ENCODE results near the gene VCAN.
"Not testable (repeated sequence)": the region's sequence is repeated elsewhere in the genome, so short reads cannot be mapped to it uniquely, and the experiment has no call there.

VCAN gene

DNA sequence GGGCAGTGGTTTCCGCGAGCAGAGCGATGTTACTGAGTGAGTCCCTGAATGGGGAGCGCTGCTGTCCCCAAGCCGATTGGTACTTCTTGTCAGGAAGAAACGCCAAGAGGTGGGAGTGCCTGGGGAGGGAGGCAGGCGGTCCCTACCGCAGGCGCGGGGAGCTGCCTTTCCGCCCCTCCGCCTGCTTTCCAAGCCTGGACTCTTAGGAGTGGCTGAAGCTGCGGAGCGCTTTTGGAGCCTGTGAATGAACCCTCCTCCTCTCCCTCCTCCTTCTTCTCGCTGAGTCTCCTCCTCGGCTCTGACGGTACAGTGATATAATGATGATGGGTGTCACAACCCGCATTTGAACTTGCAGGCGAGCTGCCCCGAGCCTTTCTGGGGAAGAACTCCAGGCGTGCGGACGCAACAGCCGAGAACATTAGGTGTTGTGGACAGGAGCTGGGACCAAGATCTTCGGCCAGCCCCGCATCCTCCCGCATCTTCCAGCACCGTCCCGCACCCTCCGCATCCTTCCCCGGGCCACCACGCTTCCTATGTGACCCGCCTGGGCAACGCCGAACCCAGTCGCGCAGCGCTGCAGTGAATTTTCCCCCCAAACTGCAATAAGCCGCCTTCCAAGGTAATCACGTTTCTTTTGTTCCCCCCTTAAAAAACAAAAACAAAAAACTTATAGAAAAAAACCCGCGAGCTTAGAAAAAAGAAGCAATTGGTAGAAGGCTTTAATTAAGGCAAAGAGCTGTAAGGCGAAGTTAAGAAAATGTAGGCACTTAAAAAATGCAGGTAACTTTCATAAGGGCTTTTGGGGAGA, at the start of gene VCAN:
Gene VCAN (plus strand): TSS at position 340 of the 808 bp plus-strand sequence. CDS start 11,775 bp downstream, outside the sequence.
- DNase-seq (ENCODE audit: low read depth): no peak

DNA sequence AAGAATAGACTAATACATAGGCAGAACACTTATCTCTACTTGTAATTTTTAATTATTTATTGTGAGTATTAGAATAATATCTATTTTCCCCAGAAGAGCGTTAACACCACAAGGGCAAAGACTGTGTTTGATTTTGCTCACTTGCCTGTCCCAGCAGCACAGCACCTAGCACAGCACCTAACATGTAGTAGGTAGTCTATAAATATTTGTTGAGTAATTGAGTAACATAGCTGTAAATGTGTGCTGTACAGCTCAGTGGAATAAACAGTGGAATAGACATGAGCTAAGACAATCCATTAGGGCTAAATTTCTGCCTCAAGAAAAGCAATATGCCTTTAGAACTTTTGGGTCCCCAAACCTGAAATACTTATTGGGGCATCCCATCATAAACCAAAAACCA, 49.3 kb upstream of the VCAN start:
- DNase-seq (ENCODE audit: low read depth): no peak

DNA sequence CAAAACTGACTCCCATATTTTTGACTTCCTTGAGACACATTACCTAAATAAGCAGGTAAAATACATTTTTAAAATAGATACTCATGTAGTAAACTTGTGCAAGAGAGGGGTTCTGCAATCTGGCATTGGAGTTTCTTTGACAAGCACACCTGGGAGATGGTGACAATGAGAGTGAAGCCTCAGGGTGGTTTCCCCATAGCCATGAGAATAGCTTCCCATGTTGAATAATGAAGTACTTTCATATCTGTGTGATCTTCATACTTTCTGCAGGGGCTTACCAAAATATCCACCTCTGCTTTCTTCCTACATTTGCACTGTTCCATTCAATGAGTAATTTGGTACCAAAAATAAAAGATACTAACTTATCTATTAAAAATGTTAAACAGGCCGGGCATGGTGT, 44.7 kb upstream of the VCAN start:
- DNase-seq (ENCODE audit: low read depth): no peak

DNA sequence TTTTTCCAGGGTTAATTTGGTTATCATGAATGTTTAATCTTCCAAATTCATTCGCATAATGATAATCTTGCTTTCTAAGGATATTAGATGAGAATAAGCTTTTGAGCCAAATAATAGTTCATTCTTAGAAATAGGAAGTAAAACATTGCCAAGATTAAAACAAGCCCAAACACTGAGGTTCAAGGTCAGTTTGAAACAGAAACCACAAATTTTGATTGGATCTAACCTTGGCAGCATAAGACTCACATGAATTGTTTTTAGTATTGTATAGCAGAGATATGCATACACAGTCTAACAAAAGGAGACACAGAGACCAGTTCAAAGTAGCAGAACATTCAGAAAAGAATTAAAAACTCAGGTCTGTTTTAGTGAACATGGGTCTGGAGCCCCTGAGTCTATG, 43.4 kb upstream of the VCAN start:
- no peak for DNase-seq (ENCODE audit: low read depth)

- DNase-seq (ENCODE audit: low read depth): no peak
Measured at GRCh38 chr5:83428890-83429289, 42.7 kb upstream of the VCAN start.

DNA sequence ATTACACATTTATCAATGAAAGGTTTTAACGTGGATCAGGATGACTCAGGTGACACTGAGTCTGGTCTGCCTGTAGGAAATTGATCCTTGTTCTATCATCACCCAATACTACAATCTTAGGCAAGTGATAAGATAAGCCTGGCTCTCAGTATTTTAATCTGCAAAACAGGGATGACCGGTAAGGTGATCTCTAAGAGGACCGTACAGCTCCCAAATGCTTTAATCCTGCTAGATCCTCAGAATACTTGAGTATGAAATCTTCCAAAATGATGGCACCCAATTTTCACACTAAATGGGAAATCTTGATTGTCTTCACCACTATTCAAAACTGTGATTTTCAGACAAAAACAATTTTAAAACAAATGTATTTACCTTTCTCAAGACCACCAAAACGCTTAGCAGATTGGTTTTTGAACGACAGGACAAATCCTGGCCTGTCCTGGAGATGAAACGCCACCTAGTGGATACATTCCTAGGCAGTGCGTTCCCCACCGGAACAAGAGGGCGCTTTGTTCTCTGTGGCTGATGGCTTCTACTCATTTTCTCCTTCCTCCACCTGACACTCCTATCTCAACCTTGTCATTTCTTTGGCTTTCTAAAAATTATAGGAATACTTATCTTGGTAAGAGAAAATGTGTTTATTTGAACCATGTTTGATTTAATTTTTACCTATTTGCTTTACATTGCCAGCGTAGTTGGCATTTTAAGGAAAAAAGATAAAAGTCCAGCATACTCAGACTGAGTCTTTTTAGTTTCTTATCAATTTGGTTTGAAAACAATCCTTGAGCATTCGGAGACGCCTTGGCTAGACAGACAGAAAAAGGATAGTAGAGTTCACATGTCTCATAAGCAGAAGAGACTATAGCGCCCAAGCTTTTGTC, 41.2 kb upstream of the VCAN start:
- peak; percentile 15 for DNase-seq (ENCODE audit: low read depth)

DNA sequence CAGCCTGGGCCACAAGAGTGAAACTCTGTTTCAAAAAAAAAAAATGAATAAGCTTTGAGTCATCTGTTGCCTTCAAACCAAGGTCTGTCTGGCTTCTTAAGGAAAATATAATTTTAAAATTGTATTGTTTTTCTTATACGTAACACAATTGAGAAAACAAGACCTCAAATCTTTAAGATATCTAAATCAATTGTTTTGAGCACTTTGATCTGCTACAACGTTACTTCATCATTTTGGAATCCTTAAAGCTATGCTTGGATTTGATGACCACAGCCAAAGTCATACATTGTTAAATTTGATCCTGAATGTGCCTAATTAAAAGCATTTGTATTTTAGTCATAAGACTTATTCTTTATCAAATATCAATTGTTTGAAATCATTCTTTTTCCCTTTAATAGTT, 37.7 kb upstream of the VCAN start:
- DNase-seq (ENCODE audit: low read depth): no peak

GRCh38 chr5:83434946-83435345, 36.6 kb upstream of the VCAN start:
- DNase-seq (ENCODE audit: low read depth): no peak

DNA sequence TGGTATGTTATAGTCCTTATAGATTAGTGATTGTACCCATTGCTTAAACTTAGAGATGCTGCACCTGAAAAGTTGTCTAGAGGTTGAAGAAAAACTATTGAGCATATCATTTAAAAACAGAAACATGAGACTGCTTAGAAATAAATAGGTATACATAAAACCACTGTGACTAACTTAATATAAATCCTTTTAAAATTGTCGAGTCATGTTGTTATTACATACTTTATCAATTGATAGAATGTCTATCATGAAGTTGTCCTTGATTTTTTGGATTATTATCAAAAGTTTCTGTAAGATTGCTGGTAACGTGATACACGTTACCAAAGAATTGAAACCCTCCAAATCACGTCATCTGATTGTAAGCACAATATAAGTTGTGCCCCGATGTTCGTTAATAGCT, 35.3 kb upstream of the VCAN start:
- no peak for DNase-seq (ENCODE audit: low read depth)

DNA sequence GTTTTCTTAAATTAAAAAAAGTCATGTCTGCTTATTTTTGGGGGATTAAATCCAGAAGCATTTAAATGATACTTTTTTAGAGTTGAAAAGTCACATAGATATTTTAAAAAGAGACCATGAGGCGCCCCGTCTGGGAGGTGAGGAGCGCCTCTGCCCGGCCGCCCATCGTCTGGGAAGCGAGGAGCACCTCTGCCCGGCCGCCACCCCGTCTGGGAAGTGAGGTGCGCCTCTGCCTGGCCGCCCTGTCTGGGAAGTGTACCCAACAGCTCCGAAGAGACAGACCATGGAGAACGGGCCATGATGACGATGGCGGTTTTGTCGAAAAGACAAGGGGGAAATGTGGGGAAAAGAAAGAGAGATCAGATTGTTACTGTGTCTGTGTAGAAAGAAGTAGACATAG, 33.8 kb upstream of the VCAN start:
- not testable (repeated sequence) for DNase-seq (ENCODE audit: low read depth)

GRCh38 chr5:83440826-83441225, 30.7 kb upstream of the VCAN start:
- no peak for DNase-seq (ENCODE audit: low read depth)

- DNase-seq (ENCODE audit: low read depth): no peak
Measured at GRCh38 chr5:83441747-83442146, 29.8 kb upstream of the VCAN start.

DNA sequence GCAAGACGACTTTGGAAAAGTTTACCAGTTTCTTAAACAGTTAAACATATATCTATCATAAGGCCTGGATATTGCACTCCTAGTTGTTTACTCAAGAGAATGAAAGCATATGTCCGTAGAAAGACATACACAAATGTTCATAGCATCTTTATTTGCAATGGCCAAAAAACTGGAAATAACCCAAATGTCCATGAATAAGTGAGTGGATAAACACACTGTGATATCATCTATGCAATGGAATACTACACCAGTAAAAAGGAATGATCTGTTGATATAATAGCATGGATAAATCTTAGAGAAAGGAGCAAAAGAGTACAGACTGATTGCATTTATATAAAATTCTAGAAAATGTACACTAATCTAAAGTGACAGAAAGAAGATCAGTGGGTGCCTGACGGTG, 28.0 kb upstream of the VCAN start:
- DNase-seq (ENCODE audit: low read depth): no peak

- no peak for DNase-seq (ENCODE audit: low read depth)
Measured at GRCh38 chr5:83444445-83444844, 27.1 kb upstream of the VCAN start.

DNA sequence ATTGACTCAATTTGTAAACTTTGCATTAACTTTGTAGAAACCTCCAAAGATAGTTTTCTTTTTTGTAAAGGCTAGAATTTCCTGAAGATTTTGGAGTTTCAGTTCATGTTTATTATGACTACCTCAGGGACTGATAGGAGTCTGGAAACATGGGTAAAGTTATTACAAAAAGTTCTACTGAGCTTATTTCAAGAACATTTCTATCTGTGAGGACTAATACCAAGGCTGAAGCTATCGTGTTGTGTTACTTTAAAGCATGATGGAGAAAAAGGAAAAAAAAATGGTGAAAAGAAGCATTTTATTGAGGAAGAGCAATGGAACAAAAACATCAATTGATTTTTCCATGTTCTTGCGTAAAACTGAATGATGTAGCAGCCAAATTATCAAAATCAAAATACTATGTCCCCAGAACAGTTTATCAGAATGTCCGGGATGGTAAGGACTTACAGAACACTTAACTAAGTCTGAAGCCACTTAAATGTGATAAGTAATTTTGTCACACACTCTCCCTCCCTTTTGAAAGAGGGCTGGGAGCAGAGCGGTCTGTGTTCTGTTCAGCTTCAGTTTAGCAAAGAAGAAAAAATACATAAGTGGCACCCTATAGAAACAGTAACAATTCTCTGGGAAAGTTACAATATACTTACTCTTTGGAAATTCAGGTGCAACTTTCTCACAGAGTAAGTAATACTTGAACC, 25.1 kb upstream of the VCAN start:
- no peak for DNase-seq (ENCODE audit: low read depth)

DNA sequence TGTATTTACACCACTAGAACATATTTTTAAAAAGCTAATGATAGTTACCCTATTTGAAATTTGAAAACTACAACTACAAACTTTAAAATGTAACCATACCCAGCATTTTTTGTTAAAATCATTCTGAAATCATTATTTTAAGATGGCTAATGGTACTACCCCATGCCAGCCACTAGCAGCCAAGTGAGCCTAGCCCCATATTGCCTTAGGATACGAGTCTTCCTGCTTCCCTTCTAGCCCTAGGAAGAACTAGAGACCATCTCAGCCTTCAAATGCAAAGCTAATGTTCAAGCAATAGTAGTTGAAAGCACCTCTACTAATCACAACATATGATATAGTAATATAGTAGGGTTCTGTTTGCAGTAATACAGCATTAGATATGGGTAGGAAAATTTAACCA, 24.0 kb upstream of the VCAN start:
- no peak for DNase-seq (ENCODE audit: low read depth)

- no peak for DNase-seq (ENCODE audit: low read depth)
Measured at GRCh38 chr5:83450183-83450966, 21.2 kb upstream of the VCAN start.

- no peak for DNase-seq (ENCODE audit: low read depth)
Measured at GRCh38 chr5:83450967-83451248, 20.6 kb upstream of the VCAN start.

GRCh38 chr5:83451955-83452354, 19.6 kb upstream of the VCAN start:
- no peak for DNase-seq (ENCODE audit: low read depth)

GRCh38 chr5:83453937-83454336, 17.6 kb upstream of the VCAN start:
- DNase-seq (ENCODE audit: low read depth): no peak

GRCh38 chr5:83464261-83464660, 7.3 kb upstream of the VCAN start:
- DNase-seq (ENCODE audit: low read depth): no peak

DNA sequence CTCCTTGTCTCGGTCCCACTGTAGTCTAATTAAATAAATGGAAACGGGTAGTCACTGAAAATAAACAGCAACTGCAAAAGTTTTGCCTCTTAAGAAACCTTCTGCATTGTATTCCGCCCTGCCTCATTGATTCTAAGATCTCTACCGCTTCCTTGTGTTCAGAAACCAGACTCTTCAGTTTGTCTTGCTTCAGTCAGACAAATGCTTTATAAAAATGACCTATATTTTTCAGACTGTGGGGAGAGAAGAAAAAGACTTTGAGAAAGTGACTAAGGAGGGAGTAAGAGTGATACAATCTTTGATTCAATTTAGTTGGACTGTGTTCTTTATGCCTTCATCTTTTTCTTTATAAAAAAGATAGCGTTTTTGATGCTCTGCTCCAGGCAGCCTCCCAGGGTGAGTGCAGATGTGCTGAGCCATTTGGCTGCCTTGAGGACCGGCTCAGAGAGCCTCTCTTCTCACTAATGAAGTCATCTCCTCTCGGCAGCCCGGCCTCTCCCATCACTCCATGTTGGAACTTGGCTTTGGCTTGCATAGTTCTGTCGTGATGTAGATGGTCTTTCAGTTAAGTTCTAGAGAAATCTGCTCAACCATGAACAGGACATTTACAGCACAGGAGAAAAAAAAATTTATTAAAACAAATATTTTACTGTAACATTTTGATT, 4.0 kb upstream of the VCAN start:
- no peak for DNase-seq (ENCODE audit: low read depth)
